HepG2 (cell line): ENCODE measurements around the gene SEMA3F. TPM values are rescaled to one million over a fixed set of nuclear protein-coding genes. Genes with fewer than 3 reads are reported as not detected.

ENCODE experiments used
- MATR3 ChIP-seq: sonication (generic); formaldehyde crosslinking; IDR thresholded peaks from 2 replicates; pipeline ENCODE4 v1.4.0; 2020; ENCODE audit warnings: missing genetic modification reagents
- NFIB ChIP-seq: sonication (generic); formaldehyde crosslinking; IDR thresholded peaks from 2 replicates; pipeline ENCODE4 v1.9.0; 2021; ENCODE audit warnings: missing genetic modification reagents, mild to moderate bottlenecking, borderline replicate concordance
- ONECUT2 ChIP-seq: sonication (generic); formaldehyde crosslinking; IDR thresholded peaks from 2 replicates; pipeline ENCODE4 v1.4.0; 2020; ENCODE audit warnings: missing genetic modification reagents
- RARG ChIP-seq: sonication (generic); formaldehyde crosslinking; IDR thresholded peaks from 2 replicates; pipeline ENCODE4 v1.4.0; 2020; ENCODE audit warnings: low read depth, mild to moderate bottlenecking, missing genetic modification reagents
- REPIN1 ChIP-seq: sonication (generic); formaldehyde crosslinking; IDR thresholded peaks from 2 replicates; pipeline ENCODE4 v1.8.0; 2022; ENCODE audit warnings: missing genetic modification reagents, low read depth, mild to moderate bottlenecking, borderline replicate concordance
- YEATS2 ChIP-seq: sonication (generic); formaldehyde crosslinking; IDR thresholded peaks from 2 replicates; pipeline ENCODE4 v1.4.0; 2020; ENCODE audit warnings: missing genetic modification reagents, borderline replicate concordance
- ZNF274 ChIP-seq: sonication (generic); formaldehyde crosslinking; IDR thresholded peaks from 2 replicates; pipeline ENCODE4 v1.5.1; 2020; ENCODE audit warnings: mild to moderate bottlenecking, missing genetic modification reagents
- ZNF407 ChIP-seq: sonication (generic); formaldehyde crosslinking; IDR thresholded peaks from one replicate; pipeline ENCODE4 v1.5.1; 2020; ENCODE audit warnings: mild to moderate bottlenecking, missing genetic modification reagents; ENCODE audit errors: not compliant biosample characterization
- ZNF879 ChIP-seq: sonication (generic); formaldehyde crosslinking; IDR thresholded peaks from 2 replicates; pipeline ENCODE4 v1.8.1; 2023; ENCODE audit warnings: missing genetic modification reagents
- polyA plus RNA-seq, 8 experiments: library from polyadenylated mRNA; depleted of rRNA in 3 of 8; stranded (reverse) in 7 of 8; unstranded in 1 of 8; fragments of >200 nt; fragmentation: Illumina TruSeq in 4 of 8; extraction: Trizol in 4 of 8; gene quantifications; 2 replicates each; pipeline versions ENCODE4 v1.2.1 to v1.2.3, GENCODE V29; 2011 to 2016; ENCODE audit warnings: low read depth in 4 of 8, missing spikeins in 1 of 8, mixed read lengths in 1 of 8; ENCODE audit not compliant: insufficient read depth in 1 of 8
- total RNA-seq, 5 experiments: library from RNA; depleted of rRNA; stranded (reverse); fragments of >200 nt; fragmentation: Illumina TruSeq; extraction: Trizol; gene quantifications; 2 replicates each; pipeline ENCODE4 v1.2.3, GENCODE V29; 2016; ENCODE audit warnings: low read depth in 1 of 5
- TF ChIP-seq, protein P1 (sequence below): sonication (generic); formaldehyde crosslinking; IDR thresholded peaks from 2 replicates; pipeline ENCODE4 v1.4.0; 2020; ENCODE audit warnings: missing genetic modification reagents, borderline replicate concordance
- TF ChIP-seq, protein P2 (sequence below): sonication (generic); formaldehyde crosslinking; IDR thresholded peaks from 2 replicates; pipeline ENCODE4 v1.4.0; 2020; ENCODE audit warnings: mild to moderate bottlenecking, missing genetic modification reagents
- TF ChIP-seq, protein P3 (sequence below): sonication (generic); formaldehyde crosslinking; conservative IDR thresholded peaks from 2 replicates; pipeline ENCODE4 v1.5.0; 2020; ENCODE audit warnings: missing genetic modification reagents

SEMA3F gene
- total and polyA plus RNA-seq, 2 of the 13 experiments (the other 11 are each of a cell fraction or from before 2014, with no cell fraction given): 7.6 to 17.2 TPM

DNA sequence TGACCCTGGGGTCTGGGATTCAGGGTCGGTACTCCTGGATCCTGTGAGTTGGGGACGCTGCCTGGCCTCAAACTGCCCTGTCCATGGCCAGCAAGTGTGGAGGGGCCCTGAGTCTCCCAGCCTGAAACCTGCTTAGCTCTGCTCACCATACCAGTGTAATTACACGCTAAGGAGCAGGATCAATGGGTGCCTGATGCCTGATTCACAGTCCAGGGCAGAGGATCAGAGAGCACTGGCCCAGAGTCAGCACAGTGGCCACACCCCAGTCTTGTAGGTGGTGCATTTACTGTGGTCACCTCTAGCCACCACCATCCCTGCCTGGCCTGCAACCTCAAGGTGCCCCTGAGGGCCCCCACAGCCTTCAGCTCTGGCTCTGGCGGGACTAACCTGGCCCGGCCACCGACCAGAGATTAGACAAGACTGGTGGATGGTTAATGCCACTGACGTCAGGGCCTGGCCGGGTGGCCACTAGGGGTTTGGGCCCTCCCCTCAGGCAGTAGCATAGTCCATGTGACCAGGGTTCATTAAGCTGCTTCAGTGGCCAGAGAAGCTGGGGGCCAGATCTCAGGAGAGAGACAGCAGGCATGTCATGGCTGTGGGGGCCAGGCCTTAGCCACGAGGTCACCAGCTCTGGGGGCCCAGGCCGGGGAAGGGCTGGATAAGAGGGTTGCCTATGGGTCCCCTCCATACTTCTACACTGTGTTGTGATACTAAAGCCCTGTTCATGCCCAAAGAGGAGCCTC, 46.6 kb downstream of the SEMA3F start (continued):
- TF ChIP-seq, protein P1, sequence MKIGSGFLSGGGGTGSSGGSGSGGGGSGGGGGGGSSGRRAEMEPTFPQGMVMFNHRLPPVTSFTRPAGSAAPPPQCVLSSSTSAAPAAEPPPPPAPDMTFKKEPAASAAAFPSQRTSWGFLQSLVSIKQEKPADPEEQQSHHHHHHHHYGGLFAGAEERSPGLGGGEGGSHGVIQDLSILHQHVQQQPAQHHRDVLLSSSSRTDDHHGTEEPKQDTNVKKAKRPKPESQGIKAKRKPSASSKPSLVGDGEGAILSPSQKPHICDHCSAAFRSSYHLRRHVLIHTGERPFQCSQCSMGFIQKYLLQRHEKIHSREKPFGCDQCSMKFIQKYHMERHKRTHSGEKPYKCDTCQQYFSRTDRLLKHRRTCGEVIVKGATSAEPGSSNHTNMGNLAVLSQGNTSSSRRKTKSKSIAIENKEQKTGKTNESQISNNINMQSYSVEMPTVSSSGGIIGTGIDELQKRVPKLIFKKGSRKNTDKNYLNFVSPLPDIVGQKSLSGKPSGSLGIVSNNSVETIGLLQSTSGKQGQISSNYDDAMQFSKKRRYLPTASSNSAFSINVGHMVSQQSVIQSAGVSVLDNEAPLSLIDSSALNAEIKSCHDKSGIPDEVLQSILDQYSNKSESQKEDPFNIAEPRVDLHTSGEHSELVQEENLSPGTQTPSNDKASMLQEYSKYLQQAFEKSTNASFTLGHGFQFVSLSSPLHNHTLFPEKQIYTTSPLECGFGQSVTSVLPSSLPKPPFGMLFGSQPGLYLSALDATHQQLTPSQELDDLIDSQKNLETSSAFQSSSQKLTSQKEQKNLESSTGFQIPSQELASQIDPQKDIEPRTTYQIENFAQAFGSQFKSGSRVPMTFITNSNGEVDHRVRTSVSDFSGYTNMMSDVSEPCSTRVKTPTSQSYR: peak; percentile 30; the same call in 1 of the 2 replicates
- TF ChIP-seq ZNF407 (CRISPR knock-in tag): no peak
- TF ChIP-seq MATR3 (CRISPR knock-in tag): no peak
- TF ChIP-seq, protein P2, sequence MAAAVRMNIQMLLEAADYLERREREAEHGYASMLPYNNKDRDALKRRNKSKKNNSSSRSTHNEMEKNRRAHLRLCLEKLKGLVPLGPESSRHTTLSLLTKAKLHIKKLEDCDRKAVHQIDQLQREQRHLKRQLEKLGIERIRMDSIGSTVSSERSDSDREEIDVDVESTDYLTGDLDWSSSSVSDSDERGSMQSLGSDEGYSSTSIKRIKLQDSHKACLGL (CRISPR knock-in tag): no peak
- 0 out of 2 replicates have a peak, but pooled peaks have one; percentile 24 for TF ChIP-seq ZNF274
- TF ChIP-seq, protein P3, sequence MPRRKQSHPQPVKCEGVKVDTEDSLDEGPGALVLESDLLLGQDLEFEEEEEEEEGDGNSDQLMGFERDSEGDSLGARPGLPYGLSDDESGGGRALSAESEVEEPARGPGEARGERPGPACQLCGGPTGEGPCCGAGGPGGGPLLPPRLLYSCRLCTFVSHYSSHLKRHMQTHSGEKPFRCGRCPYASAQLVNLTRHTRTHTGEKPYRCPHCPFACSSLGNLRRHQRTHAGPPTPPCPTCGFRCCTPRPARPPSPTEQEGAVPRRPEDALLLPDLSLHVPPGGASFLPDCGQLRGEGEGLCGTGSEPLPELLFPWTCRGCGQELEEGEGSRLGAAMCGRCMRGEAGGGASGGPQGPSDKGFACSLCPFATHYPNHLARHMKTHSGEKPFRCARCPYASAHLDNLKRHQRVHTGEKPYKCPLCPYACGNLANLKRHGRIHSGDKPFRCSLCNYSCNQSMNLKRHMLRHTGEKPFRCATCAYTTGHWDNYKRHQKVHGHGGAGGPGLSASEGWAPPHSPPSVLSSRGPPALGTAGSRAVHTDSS (CRISPR knock-in tag): no peak
- TF ChIP-seq NFIB (CRISPR knock-in tag): no peak
- no peak for TF ChIP-seq REPIN1 (CRISPR knock-in tag)
- 0 out of 2 replicates have a peak, but pooled peaks have one; percentile 33 for TF ChIP-seq YEATS2 (CRISPR knock-in tag)
- no peak for TF ChIP-seq RARG (CRISPR knock-in tag)
- 0 out of 2 replicates have a peak, but pooled peaks have one; percentile 10 for TF ChIP-seq ONECUT2 (CRISPR knock-in tag)
- peak; percentile 38; the same call in 1 of the 2 replicates for TF ChIP-seq ZNF879 (CRISPR knock-in tag)
